Hematopoietic multipotent progenitor cell treated with erythropoietin and hydrocortisone succinate and interleukin-3 and kit ligand, for 17 days (in vitro differentiated cells): ENCODE data around the gene ENPEP.

Experiments
- DNase-seq: peaks from one replicate; pipeline ENCODE4 v3.0.0-alpha.2; 2015; ENCODE audit warnings: low spot score

The ENPEP gene

DNA sequence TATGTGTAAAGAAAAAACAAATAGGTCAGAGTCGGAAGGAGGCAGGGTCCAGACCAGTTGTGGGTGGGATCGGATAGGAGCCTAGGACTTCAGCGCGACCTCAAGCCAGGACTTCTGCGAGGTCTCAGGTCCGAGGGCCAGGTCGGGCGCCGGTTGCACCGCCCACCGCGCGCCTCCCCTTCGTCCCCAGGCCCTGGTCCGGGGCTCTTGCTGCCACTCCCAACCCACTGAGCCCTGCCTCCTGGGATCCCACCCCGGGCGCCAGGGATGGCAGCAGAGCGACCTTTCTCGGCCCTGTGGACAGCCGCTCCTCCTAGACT, 134.6 kb downstream of the ENPEP start:
- no peak for DNase-seq

DNA sequence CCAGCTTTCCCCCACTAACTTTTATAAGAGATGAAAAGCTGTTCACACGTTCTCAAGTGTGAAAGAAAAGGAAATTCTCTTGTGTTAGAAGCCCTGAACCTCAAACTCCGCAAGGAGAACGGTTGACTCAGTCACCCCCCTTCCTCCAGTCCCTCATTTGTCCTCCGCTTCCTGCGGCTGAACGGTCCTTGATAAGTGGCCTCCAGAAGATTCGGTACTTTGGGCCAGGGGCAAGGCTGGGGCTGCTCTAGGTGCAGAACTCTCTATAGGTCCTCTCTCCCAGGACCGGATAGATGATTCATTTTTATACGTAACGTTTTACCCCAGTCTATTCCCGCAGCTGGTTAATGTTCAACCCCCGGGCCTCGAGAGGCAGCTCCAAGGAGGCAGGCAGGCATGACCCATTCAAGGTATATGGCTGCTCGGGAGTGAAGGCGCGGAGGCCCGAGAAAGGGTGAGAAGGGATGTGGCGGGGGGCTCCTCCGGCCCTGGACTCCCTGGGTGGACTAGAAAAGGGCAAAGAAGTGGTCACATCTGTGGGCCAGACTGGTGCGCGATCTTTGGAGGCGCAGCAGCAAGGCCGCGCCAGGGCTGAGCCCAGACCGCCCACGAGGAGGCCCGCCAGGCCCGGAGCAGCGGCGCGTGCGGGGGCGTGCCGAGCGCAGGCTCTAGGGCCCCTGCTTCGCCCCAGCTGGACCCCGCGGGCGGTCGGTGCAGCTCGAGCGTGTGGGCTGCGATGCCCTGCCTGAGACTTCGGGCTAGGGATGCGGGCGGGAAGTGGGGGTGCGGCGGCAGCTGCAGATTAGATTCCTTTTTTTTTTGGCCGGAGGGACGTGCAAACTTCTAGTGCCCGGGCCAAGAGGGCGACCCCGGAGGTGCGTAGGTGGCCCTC, 135.2 kb downstream of the ENPEP start:
- DNase-seq: no peak

DNA sequence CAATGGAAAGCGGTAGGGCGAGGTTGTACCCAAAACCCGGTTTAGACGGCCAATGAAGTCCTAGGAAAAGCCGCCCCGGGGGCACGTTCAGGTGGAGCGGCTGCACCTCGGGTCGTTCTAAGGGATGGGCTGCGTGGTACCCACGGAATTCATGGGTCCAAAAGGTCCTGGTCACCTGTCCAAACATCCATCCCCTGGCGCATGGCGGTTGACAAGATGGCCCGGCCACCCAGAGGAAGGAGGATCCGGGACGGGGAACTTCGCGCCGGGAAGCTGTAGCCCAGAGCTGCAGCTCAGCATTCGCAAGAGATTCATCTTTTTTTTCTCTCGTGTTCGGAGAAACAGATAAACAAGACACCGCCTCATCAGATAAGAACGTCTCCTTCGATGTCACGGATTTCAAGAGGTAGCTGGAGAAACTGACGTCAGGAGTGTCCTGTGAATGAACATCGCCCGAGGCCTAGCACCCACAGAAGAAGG, 136.1 kb downstream of the ENPEP start:
- no peak for DNase-seq

DNA sequence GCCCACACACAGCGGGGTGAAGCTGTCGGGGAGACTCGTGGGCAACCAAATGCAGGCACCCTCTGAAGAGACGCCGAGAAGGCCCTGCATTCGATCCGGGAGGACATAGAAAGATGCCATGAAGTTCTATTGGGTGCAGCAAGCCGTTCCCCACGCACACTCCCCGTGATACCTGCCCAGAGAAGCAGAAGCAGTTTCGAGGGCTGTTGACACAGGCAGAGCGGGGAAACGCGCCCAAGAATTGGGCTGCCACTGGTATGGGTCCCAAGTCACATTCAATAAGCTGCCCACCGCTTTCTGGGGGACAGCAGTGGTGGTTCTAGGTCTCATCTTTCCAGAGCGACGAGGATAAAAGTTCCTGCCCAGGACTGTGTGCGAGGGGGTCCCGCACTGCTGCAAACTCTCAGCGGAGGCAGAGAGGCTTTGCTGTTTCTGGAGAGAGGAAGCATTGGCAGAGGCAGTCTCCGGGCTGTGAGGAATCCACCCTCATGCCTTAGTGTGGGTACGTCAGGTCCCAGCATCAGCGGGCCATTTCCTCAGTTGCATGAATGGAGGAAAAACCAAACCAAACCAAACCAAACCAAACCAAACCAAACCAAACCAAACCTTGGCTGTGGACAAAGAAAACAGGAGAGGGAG, 136.8 kb downstream of the ENPEP start:
- DNase-seq: no peak

DNA sequence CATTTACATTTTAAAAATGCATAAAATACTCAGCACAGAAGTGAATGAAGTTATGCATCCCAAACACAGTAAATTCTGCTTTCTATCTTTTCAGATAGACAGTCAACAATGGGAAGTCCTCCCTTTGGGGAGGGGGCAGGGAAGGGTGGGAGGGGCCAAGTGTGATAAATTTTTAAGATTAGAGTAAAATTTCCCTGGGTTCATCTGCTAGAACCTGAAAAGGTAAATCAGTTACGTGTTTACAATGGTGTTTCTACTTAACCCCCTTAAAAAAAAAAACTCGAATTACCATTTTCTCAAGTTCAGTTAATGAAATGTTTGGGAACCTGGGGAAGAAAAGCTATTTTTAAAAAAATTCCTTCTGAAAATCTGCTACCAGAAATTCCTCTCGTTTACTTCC, 137.8 kb downstream of the ENPEP start:
- DNase-seq: no peak

DNA sequence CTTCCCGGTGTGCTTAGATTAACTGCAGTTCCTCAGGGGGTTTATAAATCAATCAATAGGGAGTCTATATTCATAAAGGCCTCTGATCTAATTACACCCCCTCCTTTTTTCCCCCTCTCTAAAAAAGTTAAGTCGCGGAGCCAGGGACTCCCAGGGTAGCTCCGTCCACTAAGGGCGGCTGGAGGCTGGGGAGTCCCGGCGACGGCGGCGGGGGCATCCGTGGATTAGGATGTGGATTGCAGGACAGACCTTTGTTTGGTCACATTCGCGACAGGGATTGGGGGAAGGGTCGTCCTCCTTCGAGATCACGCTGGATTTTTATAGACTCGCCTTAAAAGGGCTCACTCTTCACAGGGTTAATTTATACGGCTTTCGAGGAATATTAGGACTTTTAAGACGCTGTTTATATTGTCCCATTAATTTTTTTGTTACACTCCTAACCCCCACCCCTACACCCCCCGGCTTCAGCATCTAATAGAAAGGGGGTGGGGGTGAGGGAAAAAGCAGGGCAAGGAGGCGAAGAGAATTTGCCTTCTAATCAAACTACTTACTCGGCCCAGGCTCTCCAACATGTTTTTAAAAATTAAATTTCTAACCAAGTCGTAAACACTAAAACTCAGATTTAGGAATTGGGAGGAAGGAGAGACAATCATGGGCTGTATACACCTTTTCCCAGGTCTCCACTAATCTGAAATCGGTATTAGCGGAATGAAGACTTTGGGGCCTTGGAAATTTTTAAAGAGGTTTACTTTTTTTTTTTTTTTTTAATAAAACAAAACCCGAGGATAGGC, 138.4 kb downstream of the ENPEP start:
- no peak for DNase-seq
